ENCODE data around the gene PFKL.

The PFKL gene

GRCh38 chr21:44299458-44300261 is at the start of gene PFKL:
Gene PFKL, plus strand, starts transcription at chr21:44300053. Its CDS starts 53 bp downstream, at chr21:44300106.
- DNase-seq, result peak; percentile 30 to 68

GRCh38 chr21:44253832-44254710 is 45.8 kb upstream of the PFKL start:
- DNase-seq, result no peak

GRCh38 chr21:44255511-44255981 is 44.3 kb upstream of the PFKL start:
- DNase-seq, result no peak

GRCh38 chr21:44258056-44258725 is 41.7 kb upstream of the PFKL start:
- DNase-seq, result no peak

GRCh38 chr21:44259082-44259705 is 40.7 kb upstream of the PFKL start:
- no peak for DNase-seq

GRCh38 chr21:44260066-44260465 is 39.8 kb upstream of the PFKL start:
- DNase-seq, result no peak

GRCh38 chr21:44260791-44261631 is 38.8 kb upstream of the PFKL start:
- no peak for DNase-seq

- no peak for DNase-seq
Measured at GRCh38 chr21:44261675-44262295, 38.1 kb upstream of the PFKL start, which contains the start of gene DNMT3L. Gene DNMT3L, minus strand, starts transcription at chr21:44261897. Its CDS starts 638 bp downstream, at chr21:44261259.

GRCh38 chr21:44262338-44263056 is 37.4 kb upstream of the PFKL start:
- no peak for DNase-seq

GRCh38 chr21:44263221-44263760 is 36.6 kb upstream of the PFKL start:
- DNase-seq, result no peak

- no peak for DNase-seq
Measured at GRCh38 chr21:44263768-44264167, 36.1 kb upstream of the PFKL start.

GRCh38 chr21:44265734-44266270 is 34.1 kb upstream of the PFKL start:
- no peak for DNase-seq

GRCh38 chr21:44267655-44268142 is 32.2 kb upstream of the PFKL start:
- DNase-seq, result no peak

GRCh38 chr21:44269090-44269489 is 30.8 kb upstream of the PFKL start:
- DNase-seq, result no peak

- DNase-seq, result no peak
Measured at GRCh38 chr21:44271558-44272283, 28.1 kb upstream of the PFKL start.

- DNase-seq, result no peak
Measured at GRCh38 chr21:44272284-44272858, 27.5 kb upstream of the PFKL start.

- no peak for DNase-seq
Measured at GRCh38 chr21:44273046-44273445, 26.8 kb upstream of the PFKL start.

- DNase-seq, result no peak
Measured at GRCh38 chr21:44275041-44275440, 24.8 kb upstream of the PFKL start.
